COLO829 (cell line): ENCODE results near the gene ARHGEF11.
"Not testable (repeated sequence)": the region's sequence is repeated elsewhere in the genome, so short reads cannot be mapped to it uniquely, and the experiment has no call there.

Experiments
- DNase-seq: peaks from one replicate; pipeline ENCODE4 v3.0.0; 2012; ENCODE audit warnings: low spot score

The ARHGEF11 gene

DNA sequence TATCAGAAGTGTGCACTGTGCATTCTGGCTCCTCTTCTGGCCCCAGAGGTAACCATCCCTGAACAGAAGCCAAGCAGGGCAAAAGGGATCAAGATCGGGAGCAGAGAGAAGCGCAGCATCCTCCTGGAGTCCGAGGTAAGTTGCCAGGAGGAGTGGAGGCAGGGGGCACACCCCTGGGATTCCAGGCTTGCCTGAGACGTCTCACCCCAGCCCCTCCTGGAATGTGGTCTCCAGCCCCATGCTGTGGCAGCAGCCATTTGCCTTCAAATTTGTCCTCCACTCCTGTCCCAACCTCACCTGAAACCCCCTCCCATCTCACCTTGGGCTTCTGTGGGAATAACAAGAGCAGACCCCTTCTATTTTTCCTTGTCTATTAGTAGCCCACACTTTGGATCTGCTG lies 115.1 kb downstream of the ARHGEF11 start:
- DNase-seq, result no peak

- DNase-seq, result no peak
Observed at GRCh38 chr1:156929596-156930238, 115.8 kb downstream of the ARHGEF11 start.

GRCh38 chr1:156928043-156928602 lies 117.4 kb downstream of the ARHGEF11 start:
- no peak for DNase-seq

DNA sequence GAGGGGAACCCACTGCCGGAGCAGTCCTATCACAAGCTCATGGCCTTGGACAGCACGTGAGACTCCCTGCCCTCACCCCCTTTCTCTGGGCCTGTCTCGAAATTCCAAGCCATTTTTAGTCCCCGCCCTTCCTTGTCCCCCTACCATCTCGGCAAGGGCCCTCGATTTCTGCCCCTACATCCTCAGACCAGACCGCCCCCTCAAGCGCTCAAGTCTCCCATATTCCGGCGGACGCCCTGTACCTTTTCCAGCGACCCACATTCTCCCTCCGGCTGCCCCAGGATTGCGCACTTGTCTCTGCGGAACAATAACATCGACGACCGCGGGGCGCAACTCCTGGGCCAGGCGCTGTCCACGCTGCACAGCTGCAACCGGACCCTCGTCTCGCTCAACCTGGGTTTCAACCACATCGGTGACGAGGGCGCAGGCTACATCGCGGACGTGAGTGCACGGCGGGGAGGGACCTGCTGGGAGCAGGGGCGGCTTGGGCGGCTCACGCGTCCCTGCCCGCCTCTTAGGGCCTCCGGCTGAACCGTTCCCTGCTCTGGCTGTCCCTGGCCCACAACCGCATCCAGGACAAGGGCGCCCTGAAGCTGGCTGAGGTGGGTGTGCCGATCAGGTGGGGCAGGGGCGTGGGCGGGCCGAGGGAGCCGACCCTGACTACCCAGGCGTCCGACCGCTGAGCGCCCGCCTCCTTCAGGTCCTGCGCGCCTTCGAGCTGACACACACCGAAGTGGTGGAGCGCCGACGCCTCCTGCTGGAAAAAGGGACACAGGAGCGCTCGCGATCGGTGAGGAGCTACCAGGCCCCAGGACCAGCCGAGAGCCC lies 118.1 kb downstream of the ARHGEF11 start:
- DNase-seq, result peak; percentile 64

DNA sequence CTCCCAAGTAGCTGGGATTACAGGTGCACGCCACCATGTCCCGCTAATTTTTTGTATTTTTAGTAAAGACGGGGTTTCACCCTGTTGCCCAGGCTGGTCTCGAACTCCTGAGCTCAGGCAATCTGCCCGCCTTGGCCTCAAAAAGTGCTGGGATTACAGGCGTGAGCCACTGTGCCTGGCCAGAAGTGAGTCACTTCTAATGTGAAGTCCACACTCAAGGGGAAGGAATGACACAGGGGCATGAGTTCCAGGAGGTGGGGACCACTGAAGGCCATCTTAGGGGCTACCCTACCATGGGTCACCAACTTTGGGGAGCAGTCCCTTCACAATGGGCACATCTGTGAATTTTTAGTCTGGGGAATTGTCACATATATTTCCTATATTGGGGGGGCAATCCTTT lies 118.8 kb downstream of the ARHGEF11 start:
- not testable (repeated sequence) for DNase-seq

DNA sequence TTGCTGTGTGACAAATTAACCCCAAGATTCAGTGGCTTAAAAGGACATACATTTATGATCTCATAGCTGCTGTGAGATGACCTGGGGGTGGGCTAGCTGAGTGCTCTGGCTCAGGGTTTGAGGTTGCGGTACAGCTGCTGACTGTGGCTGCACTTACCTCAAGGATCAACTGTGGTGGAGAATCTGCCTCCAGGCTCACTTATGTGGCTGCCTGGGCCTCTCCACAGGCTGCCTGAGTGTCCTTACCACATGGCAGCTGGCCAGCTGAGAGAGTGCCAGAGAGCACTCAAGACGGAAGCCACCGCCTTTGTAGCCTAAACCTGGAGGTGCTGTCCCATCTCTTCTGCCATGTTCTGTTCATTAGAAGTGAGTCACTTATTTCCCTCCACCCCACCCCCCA lies 119.4 kb downstream of the ARHGEF11 start:
- no peak for DNase-seq

- DNase-seq, result no peak
Observed at GRCh38 chr1:156925154-156926010, 120.2 kb downstream of the ARHGEF11 start.

- no peak for DNase-seq
Observed at GRCh38 chr1:156924478-156925153, 120.9 kb downstream of the ARHGEF11 start.

GRCh38 chr1:156923670-156924477 lies 121.7 kb downstream of the ARHGEF11 start:
- no peak for DNase-seq

DNA sequence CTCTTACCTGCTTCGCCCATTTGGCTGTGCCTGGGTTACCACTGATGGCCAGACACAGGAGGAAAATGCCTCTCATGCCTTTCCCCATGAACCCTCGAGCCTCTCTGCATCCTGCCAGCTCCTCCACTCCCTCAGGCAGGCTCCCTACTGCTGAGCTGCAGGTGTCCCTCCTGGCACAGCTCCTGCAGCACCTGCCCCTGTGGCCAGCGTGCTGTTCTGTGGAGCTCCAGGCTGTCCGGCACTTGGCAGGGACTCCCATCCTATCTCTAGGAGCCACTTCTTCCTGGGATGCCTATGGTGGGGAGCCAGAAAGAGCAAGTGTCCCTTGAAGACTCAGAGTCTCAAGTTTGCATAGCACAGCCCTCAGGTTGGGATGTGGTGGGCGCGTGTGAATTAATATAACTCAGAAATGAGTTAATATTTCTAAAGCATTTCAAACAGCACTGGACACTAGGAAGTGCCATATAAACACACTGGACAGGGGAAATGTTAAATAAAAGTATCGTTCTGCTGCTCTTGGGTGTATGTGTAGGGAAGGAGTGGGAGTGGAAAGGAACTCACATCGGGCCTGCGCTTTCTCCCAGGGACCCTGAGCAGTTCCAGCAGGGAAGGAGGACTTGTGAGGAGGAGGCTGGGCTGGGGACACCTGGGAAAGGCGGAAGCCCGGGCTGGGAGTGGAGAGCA lies 122.4 kb downstream of the ARHGEF11 start:
- DNase-seq, result no peak

GRCh38 chr1:156921053-156921529 lies 124.5 kb downstream of the ARHGEF11 start:
- DNase-seq, result no peak

DNA sequence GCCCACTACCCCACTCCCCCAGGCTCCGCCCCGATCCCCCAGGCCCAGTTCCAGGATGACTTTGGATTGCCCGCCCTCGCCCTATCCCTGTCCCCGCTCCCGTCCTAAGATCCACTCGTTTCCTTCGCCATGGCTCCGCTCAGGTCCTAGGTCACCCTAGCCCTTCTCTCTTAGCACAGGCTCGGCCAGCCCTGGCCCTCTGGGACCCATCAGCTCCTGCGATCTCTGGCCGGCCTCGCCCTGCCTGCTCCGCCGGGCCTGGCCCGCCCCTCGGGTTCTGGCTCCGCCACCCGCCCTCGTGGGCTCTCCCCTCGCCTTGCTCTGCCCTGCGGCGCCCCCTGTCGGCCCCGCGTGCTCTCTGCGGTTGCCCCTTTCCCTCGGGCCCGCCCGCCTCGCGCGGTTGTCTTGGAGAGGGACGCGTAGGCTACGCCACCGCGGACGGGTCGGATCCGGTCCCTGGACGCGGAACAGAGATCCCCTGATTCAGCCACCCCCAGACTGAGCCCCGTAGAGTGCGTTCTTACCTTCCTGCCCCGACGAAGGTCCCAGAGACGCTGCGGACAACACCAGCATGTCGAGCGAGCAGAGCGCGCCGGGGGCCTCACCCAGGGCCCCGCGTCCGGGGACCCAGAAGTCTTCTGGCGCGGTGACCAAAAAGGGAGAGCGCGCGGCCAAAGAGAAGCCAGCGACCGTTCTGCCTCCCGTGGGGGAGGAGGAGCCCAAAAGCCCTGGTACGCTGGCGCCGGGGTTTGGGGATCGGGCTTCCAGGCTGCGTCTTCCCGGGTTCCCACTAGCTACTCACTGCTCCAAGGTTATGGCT lies 125.1 kb downstream of the ARHGEF11 start, which contains the start of gene LRRC71:
Gene LRRC71 (plus strand): TSS at position 400 of the 820 bp plus-strand sequence. CDS start 172 bp downstream, at position 572.
- DNase-seq, result peak; percentile 90

- DNase-seq, result no peak
Observed at GRCh38 chr1:156914440-156914856, 131.1 kb downstream of the ARHGEF11 start.

DNA sequence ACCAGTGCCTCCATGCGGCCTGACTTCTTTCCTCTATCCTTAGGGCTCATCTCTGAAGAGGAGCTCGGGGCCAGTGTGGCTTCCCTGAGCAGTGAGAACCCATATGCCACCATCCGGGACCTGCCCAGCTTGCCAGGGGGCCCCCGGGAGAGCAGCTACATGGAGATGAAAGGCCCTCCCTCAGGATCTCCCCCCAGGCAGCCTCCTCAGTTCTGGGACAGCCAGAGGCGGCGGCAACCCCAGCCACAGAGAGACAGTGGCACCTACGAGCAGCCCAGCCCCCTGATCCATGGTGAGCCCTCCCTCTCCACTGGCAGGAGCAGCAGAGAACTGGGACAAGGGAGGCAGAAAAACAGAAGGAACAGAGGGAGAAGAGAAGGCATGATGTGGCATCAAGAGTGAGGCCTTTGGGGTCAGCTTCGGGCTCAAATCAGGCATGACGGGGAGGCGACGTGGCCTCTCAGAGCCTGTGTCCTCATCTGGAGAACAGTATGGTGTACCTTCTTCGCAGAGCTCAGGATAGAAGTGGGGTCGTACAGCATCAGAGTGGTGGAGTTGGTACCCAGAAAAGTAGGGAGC lies 131.6 kb downstream of the ARHGEF11 start:
- no peak for DNase-seq

DNA sequence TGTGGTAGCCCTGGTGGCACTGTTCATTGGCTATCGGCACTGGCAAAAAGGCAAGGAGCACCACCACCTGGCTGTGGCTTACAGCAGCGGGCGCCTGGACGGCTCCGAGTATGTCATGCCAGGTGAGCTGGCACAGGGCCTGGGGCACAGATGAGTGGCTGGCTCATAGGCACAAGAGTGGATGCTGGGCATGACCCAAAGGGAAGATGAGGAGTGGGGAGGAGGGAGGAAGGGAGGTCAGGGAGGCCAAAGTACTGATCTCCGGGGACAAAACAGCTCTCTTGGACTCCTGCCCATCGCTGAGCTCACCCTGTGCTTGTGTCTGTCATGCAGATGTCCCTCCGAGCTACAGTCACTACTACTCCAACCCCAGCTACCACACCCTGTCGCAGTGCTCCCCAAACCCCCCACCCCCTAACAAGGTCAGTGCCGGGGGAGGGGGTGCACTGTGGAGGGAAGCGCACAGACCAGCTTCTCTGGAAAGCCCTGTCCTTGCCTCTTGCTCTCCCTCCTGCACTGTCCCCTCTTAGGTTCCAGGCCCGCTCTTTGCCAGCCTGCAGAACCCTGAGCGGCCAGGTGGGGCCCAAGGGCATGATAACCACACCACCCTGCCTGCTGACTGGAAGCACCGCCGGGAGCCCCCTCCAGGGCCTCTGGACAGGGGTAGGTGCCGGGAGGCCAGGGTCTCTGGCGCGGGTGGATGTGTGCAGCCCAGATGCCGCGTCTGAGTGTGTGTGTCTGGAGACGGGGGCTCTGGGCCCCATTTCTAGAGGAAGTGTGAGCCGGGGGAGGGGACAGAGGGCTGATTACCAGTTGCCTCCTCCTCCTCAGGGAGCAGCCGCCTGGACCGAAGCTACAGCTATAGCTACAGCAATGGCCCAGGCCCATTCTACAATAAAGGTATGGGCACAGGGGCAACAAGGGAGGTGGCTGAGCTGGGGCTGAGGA lies 132.4 kb downstream of the ARHGEF11 start:
- DNase-seq, result no peak

- DNase-seq, result no peak
Observed at GRCh38 chr1:156912310-156912709, 133.2 kb downstream of the ARHGEF11 start.

DNA sequence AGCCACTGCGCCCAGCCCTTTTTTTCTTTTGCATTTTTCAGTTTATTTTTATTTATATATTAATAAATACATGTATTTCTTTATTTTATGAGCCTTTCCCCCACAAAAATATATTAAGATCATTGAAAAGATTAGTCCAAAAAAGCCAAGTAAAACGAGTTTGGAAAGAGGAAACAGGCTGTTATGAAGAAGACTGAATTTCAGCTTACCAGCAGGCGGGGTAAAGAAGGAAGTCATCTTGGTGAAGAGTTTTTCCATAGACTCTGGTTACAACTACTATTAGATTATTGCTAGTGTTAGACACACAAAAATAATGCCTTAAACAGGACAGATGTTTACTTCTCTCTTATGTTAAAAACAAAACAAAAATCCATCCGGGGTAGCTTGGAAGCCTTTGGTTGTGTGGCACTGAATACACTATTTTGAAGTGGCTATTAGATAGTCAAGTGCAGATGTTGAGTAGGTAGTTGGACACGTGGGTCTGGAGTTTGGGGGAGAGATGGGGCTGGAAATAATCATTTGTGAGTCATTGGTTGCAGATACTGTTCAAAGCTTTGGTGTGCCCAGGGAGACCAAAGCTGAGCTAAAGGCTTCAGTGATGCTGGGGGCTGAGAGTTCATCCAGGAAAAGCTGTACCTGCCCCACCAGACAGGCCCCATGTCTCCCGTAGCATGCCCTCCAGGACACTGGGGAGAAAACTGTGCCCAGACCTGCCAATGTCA lies 133.8 kb downstream of the ARHGEF11 start:
- no peak for DNase-seq
